ENCODE results near the gene CCDC34. TPM values are rescaled to one million over a fixed set of nuclear protein-coding genes. Genes with fewer than 3 reads are reported as not detected.

CCDC34 gene, protein sequence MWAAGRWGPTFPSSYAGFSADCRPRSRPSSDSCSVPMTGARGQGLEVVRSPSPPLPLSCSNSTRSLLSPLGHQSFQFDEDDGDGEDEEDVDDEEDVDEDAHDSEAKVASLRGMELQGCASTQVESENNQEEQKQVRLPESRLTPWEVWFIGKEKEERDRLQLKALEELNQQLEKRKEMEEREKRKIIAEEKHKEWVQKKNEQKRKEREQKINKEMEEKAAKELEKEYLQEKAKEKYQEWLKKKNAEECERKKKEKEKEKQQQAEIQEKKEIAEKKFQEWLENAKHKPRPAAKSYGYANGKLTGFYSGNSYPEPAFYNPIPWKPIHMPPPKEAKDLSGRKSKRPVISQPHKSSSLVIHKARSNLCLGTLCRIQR
- 10.2 TPM for polyA plus RNA-seq (2013, experiment 1 of 2)
- polyA plus RNA-seq (2013, experiment 2 of 2), result 11.4 TPM

DNA sequence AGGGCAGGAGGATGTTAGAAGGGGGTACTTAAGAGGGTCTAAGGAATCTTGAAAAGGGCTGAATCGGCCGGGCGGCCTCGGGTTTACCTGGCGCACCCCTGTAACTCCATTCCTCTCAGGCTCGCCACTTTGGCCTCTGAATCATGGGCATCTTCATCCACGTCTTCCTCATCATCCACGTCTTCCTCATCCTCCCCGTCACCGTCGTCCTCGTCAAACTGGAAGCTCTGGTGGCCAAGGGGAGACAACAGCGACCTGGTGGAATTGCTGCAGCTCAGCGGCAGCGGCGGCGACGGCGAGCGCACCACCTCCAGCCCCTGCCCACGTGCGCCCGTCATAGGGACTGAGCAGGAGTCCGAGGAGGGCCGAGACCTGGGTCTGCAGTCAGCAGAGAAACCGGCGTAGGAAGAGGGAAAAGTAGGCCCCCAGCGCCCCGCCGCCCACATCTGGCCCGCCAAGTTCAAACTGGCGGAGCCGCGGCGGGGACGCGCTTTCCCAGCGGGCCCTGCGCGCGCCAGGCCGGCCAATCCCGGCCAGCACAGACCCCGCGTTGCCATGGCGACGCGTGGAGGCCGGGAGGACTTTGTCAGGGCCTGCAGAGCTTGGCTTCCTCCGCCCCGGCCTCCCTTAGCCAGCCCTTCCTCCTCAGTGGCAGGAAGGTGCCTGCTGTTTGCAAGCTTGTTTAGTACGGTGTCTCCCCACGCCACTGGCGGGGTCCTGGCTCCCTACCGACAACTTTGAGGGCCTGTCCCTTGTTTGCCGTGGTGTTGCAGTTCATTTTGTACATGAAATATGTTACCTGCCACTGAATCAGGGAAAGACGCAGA is at the start of gene CCDC34:
Gene CCDC34, minus strand, starts transcription at position 467 of the 827 bp plus-strand sequence. Its CDS starts 21 bp downstream, at position 446.
- peak within 1 kb of the TSS; percentile 60 to 88 for H3K18ac ChIP-seq (ENCODE audit: low read depth in 1 of 2, low read length in 2 of 2)
- H3K14ac ChIP-seq (ENCODE audit: low read length in 2 of 2), result peak within 1 kb of the TSS in 1 of 2 experiments; percentile 87
- peaks cover 3 to 7% of the 10 kb centered on the region in 2 experiments for H3K36me3 ChIP-seq (ENCODE audit: control insufficient read depth in 1 of 2, insufficient read depth in 2 of 2, low read depth in 1 of 2, low read length in 2 of 2)
- no peaks in the 10 kb centered on the region for H3K9me3 ChIP-seq (ENCODE audit: control insufficient read depth, low read length)
- no peaks in the 10 kb centered on the region for H3K27me3 ChIP-seq (ENCODE audit: control insufficient read depth in 1 of 2, insufficient read depth in 1 of 2, low read length in 2 of 2)
- H3K23ac ChIP-seq (ENCODE audit: low read length in 2 of 2), result peak within 1 kb of the TSS in 1 of 2 experiments; percentile 6
- H4K91ac ChIP-seq (ENCODE audit: low read length), result peak within 1 kb of the TSS; percentile 78
- peak within 1 kb of the TSS; percentile 81 for H4K8ac ChIP-seq (ENCODE audit: low read length)
- H3K9ac ChIP-seq (ENCODE audit: low read length), result peak within 1 kb of the TSS; percentile 92
- peak within 1 kb of the TSS; percentile 92 for H3K4me2 ChIP-seq (ENCODE audit: low read length, poor library complexity, severe bottlenecking)
- H3K4me3 ChIP-seq (ENCODE audit: insufficient read depth in 1 of 2, low read depth in 1 of 2, low read length in 2 of 2), result peak within 1 kb of the TSS; percentile 83 to 92
- H2BK15ac ChIP-seq (ENCODE audit: low read depth, poor library complexity, severe bottlenecking), result peak within 1 kb of the TSS; percentile 36
- H3K27ac ChIP-seq (ENCODE audit: low read length, poor library complexity, severe bottlenecking), result peak within 1 kb of the TSS; percentile 44
- H2BK5ac ChIP-seq (ENCODE audit: low read depth, low read length, poor library complexity, severe bottlenecking), result no peak within 1 kb of the TSS
- H3K79me1 ChIP-seq (replicated peaks; ENCODE audit: low read length, poor library complexity, severe bottlenecking), result peaks cover 15% of the 10 kb centered on the region
- peak within 1 kb of the TSS; percentile 61 to 70 for H2BK12ac ChIP-seq (ENCODE audit: low read length in 2 of 2)
- no peak within 1 kb of the TSS for H2AK5ac ChIP-seq (ENCODE audit: low read length, severe bottlenecking)
- no peaks in the 10 kb centered on the region for H3K4me1 ChIP-seq (ENCODE audit: control insufficient read depth, insufficient read depth, low read depth, low read length)
- under 1% methylated on average over 54 of the region's 57 CpGs for WGBS
- H3K4ac ChIP-seq (ENCODE audit: low read depth in 1 of 2, low read length in 2 of 2), result peak within 1 kb of the TSS in 1 of 2 experiments; percentile 75
- H2AFZ ChIP-seq (ENCODE audit: low read depth, low read length), result peak within 1 kb of the TSS; percentile 93
- peak; percentile 93 for DNase-seq
- no peak within 1 kb of the TSS for H2BK120ac ChIP-seq (ENCODE audit: low read depth, low read length)

DNA sequence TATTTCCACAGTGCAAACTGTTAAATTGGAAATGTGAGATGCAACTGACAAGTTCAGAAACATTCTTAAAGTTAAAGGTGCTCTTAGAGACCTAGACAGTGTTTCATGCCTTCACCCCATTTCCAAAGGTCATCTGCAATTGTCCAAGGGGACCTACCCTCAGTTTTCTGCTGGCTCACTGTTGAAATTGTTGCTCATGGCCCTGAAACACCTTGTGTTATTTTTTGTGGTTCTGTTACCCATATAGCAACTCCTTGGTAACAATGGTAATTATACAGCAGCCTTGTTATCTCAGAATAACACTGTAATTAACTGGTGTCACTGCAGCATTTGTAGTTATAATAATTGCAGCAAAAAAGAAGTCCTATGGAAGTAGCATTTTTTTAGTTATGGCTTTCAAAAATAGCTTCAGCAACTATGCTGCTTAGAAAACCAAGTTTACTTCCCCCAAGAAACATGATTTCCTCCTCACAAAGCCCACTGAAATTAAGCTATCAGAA is 49.2 kb upstream of the CCDC34 start:
- Histone ChIP-seq H3K27me3 (ENCODE audit: control insufficient read depth in 1 of 2, insufficient read depth in 1 of 2, low read length in 2 of 2) (no peaks in the 10 kb centered on the region), H2BK12ac (ENCODE audit: low read length in 2 of 2) (no peak overlapping the region), H3K18ac (ENCODE audit: low read depth in 1 of 2, low read length in 2 of 2) (no peak overlapping the region), H3K9ac (ENCODE audit: low read length) (no peak overlapping the region), H3K4me3 (ENCODE audit: insufficient read depth in 1 of 2, low read depth in 1 of 2, low read length in 2 of 2) (no peak overlapping the region), H3K27ac (ENCODE audit: low read length, poor library complexity, severe bottlenecking) (no peak overlapping the region), H2BK15ac (ENCODE audit: low read depth, poor library complexity, severe bottlenecking) (no peak overlapping the region), H3K4ac (ENCODE audit: low read depth in 1 of 2, low read length in 2 of 2) (no peak overlapping the region), H2BK5ac (ENCODE audit: low read depth, low read length, poor library complexity, severe bottlenecking) (no peak overlapping the region), H3K4me2 (ENCODE audit: low read length, poor library complexity, severe bottlenecking) (no peak overlapping the region), H3K23ac (ENCODE audit: low read length in 2 of 2) (no peak overlapping the region), H3K4me1 (ENCODE audit: control insufficient read depth, insufficient read depth, low read depth, low read length) (no peaks in the 10 kb centered on the region), H2AFZ (ENCODE audit: low read depth, low read length) (no peak overlapping the region), H2AK5ac (ENCODE audit: low read length, severe bottlenecking) (no peak overlapping the region), H2BK120ac (ENCODE audit: low read depth, low read length) (no peak overlapping the region), H3K79me1 (replicated peaks; ENCODE audit: low read length, poor library complexity, severe bottlenecking) (peaks cover 18% of the 10 kb centered on the region), H3K9me3 (ENCODE audit: control insufficient read depth, low read length) (no peaks in the 10 kb centered on the region), H4K91ac (ENCODE audit: low read length) (no peak overlapping the region), H4K8ac (ENCODE audit: low read length) (no peak overlapping the region), H3K14ac (ENCODE audit: low read length in 2 of 2) (no peak overlapping the region), H3K36me3 (ENCODE audit: control insufficient read depth in 1 of 2, insufficient read depth in 2 of 2, low read depth in 1 of 2, low read length in 2 of 2) (no peaks in the 10 kb centered on the region)
- DNase-seq, result no peak

DNA sequence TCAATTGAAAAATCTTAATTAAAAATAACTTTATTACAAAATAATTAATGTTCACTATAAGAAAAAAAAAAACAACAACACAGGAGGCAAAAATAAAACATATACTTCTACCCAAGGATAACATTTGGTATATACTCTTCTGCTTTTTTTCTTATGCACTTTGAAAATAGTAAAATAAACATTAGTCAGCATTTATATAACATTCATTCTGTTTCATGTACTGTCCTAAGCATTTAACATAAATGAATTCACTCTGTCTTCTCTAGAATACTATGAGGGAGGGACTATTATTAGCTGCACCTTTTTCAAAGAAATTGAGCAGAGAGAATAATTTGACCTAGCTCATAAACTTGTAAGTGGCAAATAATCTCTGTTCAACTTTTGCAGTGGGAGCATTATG is 48.3 kb upstream of the CCDC34 start:
- Histone ChIP-seq H3K18ac (ENCODE audit: low read depth in 1 of 2, low read length in 2 of 2) (no peak overlapping the region), H2AFZ (ENCODE audit: low read depth, low read length) (no peak overlapping the region), H3K4me1 (ENCODE audit: control insufficient read depth, insufficient read depth, low read depth, low read length) (no peaks in the 10 kb centered on the region), H3K36me3 (ENCODE audit: control insufficient read depth in 1 of 2, insufficient read depth in 2 of 2, low read depth in 1 of 2, low read length in 2 of 2) (no peaks in the 10 kb centered on the region), H2BK12ac (ENCODE audit: low read length in 2 of 2) (no peak overlapping the region), H3K4me3 (ENCODE audit: insufficient read depth in 1 of 2, low read depth in 1 of 2, low read length in 2 of 2) (no peak overlapping the region), H2BK120ac (ENCODE audit: low read depth, low read length) (no peak overlapping the region), H4K91ac (ENCODE audit: low read length) (no peak overlapping the region), H3K4ac (ENCODE audit: low read depth in 1 of 2, low read length in 2 of 2) (no peak overlapping the region), H3K27me3 (ENCODE audit: control insufficient read depth in 1 of 2, insufficient read depth in 1 of 2, low read length in 2 of 2) (no peaks in the 10 kb centered on the region), H3K27ac (ENCODE audit: low read length, poor library complexity, severe bottlenecking) (no peak overlapping the region), H3K9me3 (ENCODE audit: control insufficient read depth, low read length) (no peaks in the 10 kb centered on the region), H3K79me1 (replicated peaks; ENCODE audit: low read length, poor library complexity, severe bottlenecking) (peaks cover 20% of the 10 kb centered on the region), H2BK15ac (ENCODE audit: low read depth, poor library complexity, severe bottlenecking) (no peak overlapping the region), H3K9ac (ENCODE audit: low read length) (no peak overlapping the region), H2BK5ac (ENCODE audit: low read depth, low read length, poor library complexity, severe bottlenecking) (no peak overlapping the region), H3K23ac (ENCODE audit: low read length in 2 of 2) (no peak overlapping the region), H3K14ac (ENCODE audit: low read length in 2 of 2) (no peak overlapping the region), H2AK5ac (ENCODE audit: low read length, severe bottlenecking) (no peak overlapping the region), H4K8ac (ENCODE audit: low read length) (no peak overlapping the region), H3K4me2 (ENCODE audit: low read length, poor library complexity, severe bottlenecking) (no peak overlapping the region)
- no peak for DNase-seq

DNA sequence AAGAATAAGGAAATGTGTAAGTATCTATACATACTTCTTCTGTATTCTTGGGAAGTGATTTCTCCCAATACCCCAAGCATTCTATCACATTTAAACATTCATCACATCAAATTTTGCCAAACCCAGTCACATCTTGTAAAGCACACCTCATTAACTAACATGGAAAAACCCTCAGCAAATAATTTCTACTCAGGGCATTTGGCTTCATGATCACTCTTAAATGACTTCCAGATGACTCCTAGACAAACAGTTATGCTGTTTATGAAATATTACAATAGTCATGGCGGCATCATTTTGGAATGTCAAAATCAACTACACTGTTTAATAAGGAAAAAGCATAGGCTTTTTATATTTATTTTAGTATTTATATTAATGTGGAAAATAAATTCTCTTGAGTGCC is 47.3 kb upstream of the CCDC34 start:
- Histone ChIP-seq H3K18ac (ENCODE audit: low read depth in 1 of 2, low read length in 2 of 2) (no peak overlapping the region), H3K23ac (ENCODE audit: low read length in 2 of 2) (no peak overlapping the region), H3K4me1 (ENCODE audit: control insufficient read depth, insufficient read depth, low read depth, low read length) (no peaks in the 10 kb centered on the region), H3K27ac (ENCODE audit: low read length, poor library complexity, severe bottlenecking) (no peak overlapping the region), H4K91ac (ENCODE audit: low read length) (no peak overlapping the region), H3K36me3 (ENCODE audit: control insufficient read depth in 1 of 2, insufficient read depth in 2 of 2, low read depth in 1 of 2, low read length in 2 of 2) (no peaks in the 10 kb centered on the region), H3K27me3 (ENCODE audit: control insufficient read depth in 1 of 2, insufficient read depth in 1 of 2, low read length in 2 of 2) (no peaks in the 10 kb centered on the region), H3K9ac (ENCODE audit: low read length) (no peak overlapping the region), H2AK5ac (ENCODE audit: low read length, severe bottlenecking) (no peak overlapping the region), H4K8ac (ENCODE audit: low read length) (no peak overlapping the region), H3K14ac (ENCODE audit: low read length in 2 of 2) (no peak overlapping the region), H3K79me1 (replicated peaks; ENCODE audit: low read length, poor library complexity, severe bottlenecking) (peaks cover 24% of the 10 kb centered on the region), H2BK5ac (ENCODE audit: low read depth, low read length, poor library complexity, severe bottlenecking) (no peak overlapping the region), H3K4ac (ENCODE audit: low read depth in 1 of 2, low read length in 2 of 2) (no peak overlapping the region), H2BK120ac (ENCODE audit: low read depth, low read length) (no peak overlapping the region), H2BK15ac (ENCODE audit: low read depth, poor library complexity, severe bottlenecking) (no peak overlapping the region), H3K4me3 (ENCODE audit: insufficient read depth in 1 of 2, low read depth in 1 of 2, low read length in 2 of 2) (no peak overlapping the region), H3K4me2 (ENCODE audit: low read length, poor library complexity, severe bottlenecking) (no peak overlapping the region), H2AFZ (ENCODE audit: low read depth, low read length) (no peak overlapping the region), H3K9me3 (ENCODE audit: control insufficient read depth, low read length) (no peaks in the 10 kb centered on the region), H2BK12ac (ENCODE audit: low read length in 2 of 2) (no peak overlapping the region)
- no CpG with 5 or more reads among the region's 1 CpG for WGBS
- DNase-seq, result no peak
